ENCODE measurements around the gene SPTLC3.

Gene SPTLC3

GRCh38 chr20:13180986-13181889 lies 172.5 kb downstream of the SPTLC3 start:
- peaks cover 7% of the 10 kb centered on the region; the same call in 1 of the 2 replicates for H3K4me1 ChIP-seq (ENCODE audit: insufficient read depth, low read length)
- H3K27me3 ChIP-seq (ENCODE audit: insufficient read depth, low read length): no peaks in the 10 kb centered on the region
- H3K9me3 ChIP-seq (ENCODE audit: insufficient read depth, low read depth, low read length): no peaks in the 10 kb centered on the region
- H3K9ac ChIP-seq (ENCODE audit: low read depth, low read length): no peak overlapping the region
- no peaks in the 10 kb centered on the region for H3K36me3 ChIP-seq (ENCODE audit: insufficient read depth, low read depth, low read length)
- no peak overlapping the region for H3K4me3 ChIP-seq (ENCODE audit: low read length)
- H3K27ac ChIP-seq (ENCODE audit: low read length): no peak overlapping the region

DNA sequence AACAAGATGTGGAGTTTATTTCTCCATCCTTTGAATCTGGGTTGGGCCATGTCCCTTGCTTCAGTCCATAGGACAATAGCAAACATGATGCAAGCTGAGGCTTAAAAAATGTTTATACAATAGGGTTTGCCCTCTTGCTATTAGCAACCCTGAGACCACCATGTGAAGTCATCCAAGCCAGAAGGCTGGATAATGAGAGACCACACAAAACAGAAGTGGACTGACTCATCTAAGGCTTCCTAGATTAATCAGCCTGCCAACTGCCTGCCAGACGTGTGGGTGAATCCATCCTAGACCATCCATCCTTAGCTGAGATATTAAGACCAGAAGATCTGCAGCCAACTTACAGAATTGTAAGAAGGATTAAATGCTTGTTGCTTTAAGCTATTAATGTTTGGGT lies 174.2 kb downstream of the SPTLC3 start:
- peaks cover 15% of the 10 kb centered on the region; the same call in 1 of the 2 replicates for H3K4me1 ChIP-seq (ENCODE audit: insufficient read depth, low read length)
- H3K27ac ChIP-seq (ENCODE audit: low read length): no peak overlapping the region

GRCh38 chr20:13186043-13186774 lies 177.4 kb downstream of the SPTLC3 start:
- Histone ChIP-seq H3K9me3 (ENCODE audit: insufficient read depth, low read depth, low read length) (no peaks in the 10 kb centered on the region), H3K27me3 (ENCODE audit: insufficient read depth, low read length) (no peaks in the 10 kb centered on the region), H3K9ac (ENCODE audit: low read depth, low read length) (no peak overlapping the region; the same call in 1 of the 2 replicates), H3K4me1 (ENCODE audit: insufficient read depth, low read length) (peaks cover 15% of the 10 kb centered on the region; the same call in 1 of the 2 replicates), H3K36me3 (ENCODE audit: insufficient read depth, low read depth, low read length) (no peaks in the 10 kb centered on the region), H3K27ac (ENCODE audit: low read length) (no peak overlapping the region), H3K4me3 (ENCODE audit: low read length) (peak overlapping the region; percentile 5; the same call in 1 of the 2 replicates)

More for the DNA sequence above, 174.2 kb downstream of the SPTLC3 start:
- Histone ChIP-seq H3K9me3 (ENCODE audit: insufficient read depth, low read depth, low read length) (no peaks in the 10 kb centered on the region), H3K27me3 (ENCODE audit: insufficient read depth, low read length) (no peaks in the 10 kb centered on the region), H3K36me3 (ENCODE audit: insufficient read depth, low read depth, low read length) (no peaks in the 10 kb centered on the region), H3K9ac (ENCODE audit: low read depth, low read length) (no peak overlapping the region), H3K4me3 (ENCODE audit: low read length) (no peak overlapping the region)

- Histone ChIP-seq H3K27ac (ENCODE audit: low read length) (no peak overlapping the region), H3K9me3 (ENCODE audit: insufficient read depth, low read depth, low read length) (no peaks in the 10 kb centered on the region), H3K27me3 (ENCODE audit: insufficient read depth, low read length) (no peaks in the 10 kb centered on the region), H3K36me3 (ENCODE audit: insufficient read depth, low read depth, low read length) (no peaks in the 10 kb centered on the region), H3K4me3 (ENCODE audit: low read length) (no peak overlapping the region), H3K4me1 (ENCODE audit: insufficient read depth, low read length) (peaks cover 15% of the 10 kb centered on the region; the same call in 1 of the 2 replicates), H3K9ac (ENCODE audit: low read depth, low read length) (no peak overlapping the region)
These were observed 179.1 kb downstream of the SPTLC3 start for GRCh38 chr20:13187899-13188298.

DNA sequence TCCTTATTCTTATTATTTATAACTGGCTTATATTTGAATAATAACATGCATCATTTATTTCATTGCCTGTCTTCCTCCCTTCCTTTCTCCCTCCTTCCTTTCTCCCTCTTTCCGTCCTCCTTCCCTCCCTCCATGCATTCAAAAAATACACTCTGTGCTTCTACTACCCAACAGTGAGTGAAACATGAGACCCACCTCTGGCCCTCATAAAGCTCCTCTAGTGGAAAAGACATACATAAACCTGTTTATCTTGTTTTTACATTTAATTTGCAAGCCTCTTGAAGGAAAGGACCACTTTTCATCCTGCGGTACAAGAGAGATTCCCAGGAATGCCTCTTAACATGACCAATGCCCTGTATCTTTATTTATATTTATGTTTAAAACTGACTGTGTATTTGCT lies 190.5 kb downstream of the SPTLC3 start:
- H3K9ac ChIP-seq (ENCODE audit: low read depth, low read length): no peak overlapping the region
- no peak overlapping the region for H3K27ac ChIP-seq (ENCODE audit: low read length)
- H3K4me3 ChIP-seq (ENCODE audit: low read length): no peak overlapping the region
- H3K4me1 ChIP-seq (ENCODE audit: insufficient read depth, low read length): peaks cover 10% of the 10 kb centered on the region; the same call in 1 of the 2 replicates
- no peaks in the 10 kb centered on the region; the same call in 1 of the 2 replicates for H3K27me3 ChIP-seq (ENCODE audit: insufficient read depth, low read length)
- H3K36me3 ChIP-seq (ENCODE audit: insufficient read depth, low read depth, low read length): no peaks in the 10 kb centered on the region
- no peaks in the 10 kb centered on the region for H3K9me3 ChIP-seq (ENCODE audit: insufficient read depth, low read depth, low read length)

DNA sequence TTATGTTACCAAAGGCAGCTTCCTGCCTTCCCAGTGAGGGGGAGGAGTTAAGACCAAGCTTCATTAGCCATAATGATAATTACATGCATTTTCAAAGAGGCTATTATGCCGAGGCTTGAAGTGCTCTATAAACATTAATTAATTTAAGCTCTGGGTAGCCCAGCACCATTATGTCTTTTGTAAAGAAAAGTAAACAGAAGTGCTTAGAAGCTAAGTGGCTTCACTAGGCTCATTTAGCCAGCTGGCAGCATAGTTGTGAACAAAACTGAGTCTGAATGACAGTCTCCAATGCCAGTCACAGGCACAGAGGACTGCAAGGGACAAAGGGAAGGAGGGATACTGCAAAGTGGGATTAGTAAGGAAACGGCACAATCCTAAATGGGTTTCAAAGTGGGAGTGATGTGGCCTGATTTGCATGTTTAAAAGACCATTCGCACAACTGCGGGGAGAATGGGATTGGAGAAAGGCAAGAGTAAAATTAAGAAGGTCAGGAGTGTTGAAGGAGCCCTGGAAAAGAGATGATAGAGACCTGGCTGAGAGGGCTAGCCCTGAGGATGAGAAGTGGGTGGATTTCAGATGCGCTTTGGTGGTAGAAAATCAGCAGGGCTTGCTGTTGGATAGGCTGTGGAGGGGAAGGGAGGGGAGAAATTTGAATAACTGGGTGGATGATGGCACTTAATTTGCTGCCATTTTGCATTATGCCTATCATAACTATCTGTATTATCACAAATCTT lies 192.2 kb downstream of the SPTLC3 start:
- H3K9me3 ChIP-seq (ENCODE audit: insufficient read depth, low read depth, low read length): no peaks in the 10 kb centered on the region
- H3K27me3 ChIP-seq (ENCODE audit: insufficient read depth, low read length): no peaks in the 10 kb centered on the region; the same call in 1 of the 2 replicates
- no peak overlapping the region for H3K27ac ChIP-seq (ENCODE audit: low read length)
- 0 out of 2 replicates have a peak overlapping the region, but pooled peaks have one; percentile 12 for H3K4me3 ChIP-seq (ENCODE audit: low read length)
- peaks cover 10% of the 10 kb centered on the region; the same call in 1 of the 2 replicates for H3K4me1 ChIP-seq (ENCODE audit: insufficient read depth, low read length)
- H3K9ac ChIP-seq (ENCODE audit: low read depth, low read length): no peak overlapping the region
- no peaks in the 10 kb centered on the region for H3K36me3 ChIP-seq (ENCODE audit: insufficient read depth, low read depth, low read length)

DNA sequence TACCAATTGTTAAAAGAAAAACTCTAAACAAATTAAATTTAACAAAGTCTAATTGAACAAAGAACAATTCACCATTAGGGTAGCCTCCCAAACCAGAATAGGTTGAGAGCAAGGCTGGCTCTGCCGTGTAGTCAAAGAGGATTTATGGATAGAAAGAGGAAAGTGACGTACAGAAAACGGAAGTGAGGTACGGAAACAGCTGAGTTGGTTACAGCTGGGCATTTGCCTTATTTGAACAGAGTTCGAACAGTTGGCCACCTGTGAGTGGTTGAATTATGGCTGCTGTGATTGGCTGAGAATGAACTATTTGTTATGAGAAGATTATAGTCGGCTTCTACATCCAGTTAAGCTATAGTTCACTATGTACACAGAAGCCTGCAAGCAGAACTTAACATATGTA lies 193.8 kb downstream of the SPTLC3 start:
- no peaks in the 10 kb centered on the region; the same call in 1 of the 2 replicates for H3K27me3 ChIP-seq (ENCODE audit: insufficient read depth, low read length)
- no peak overlapping the region for H3K27ac ChIP-seq (ENCODE audit: low read length)
- peaks cover 10% of the 10 kb centered on the region; the same call in 1 of the 2 replicates for H3K4me1 ChIP-seq (ENCODE audit: insufficient read depth, low read length)

DNA sequence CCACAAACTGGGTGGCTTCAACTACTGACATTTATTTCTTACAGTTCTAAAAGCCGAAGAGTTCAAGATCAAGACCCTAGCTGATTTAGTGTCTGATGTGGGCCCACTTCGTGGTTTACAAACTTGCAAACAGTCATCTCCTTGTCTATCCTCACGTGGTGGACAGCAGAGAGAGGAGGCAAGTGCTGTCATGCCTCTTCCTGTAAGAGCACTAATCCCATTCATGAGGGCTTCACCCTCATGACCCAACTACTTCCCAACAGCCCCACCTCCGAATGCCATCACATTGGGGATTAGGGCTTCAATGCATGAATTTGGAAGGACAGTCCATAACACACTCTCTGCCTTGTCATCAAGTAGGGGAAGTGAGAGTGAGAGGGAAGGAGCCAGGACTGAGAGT lies 196.7 kb downstream of the SPTLC3 start:
- Histone ChIP-seq H3K27ac (ENCODE audit: low read length) (no peak overlapping the region), H3K4me1 (ENCODE audit: insufficient read depth, low read length) (no peaks in the 10 kb centered on the region; the same call in 1 of the 2 replicates), H3K27me3 (ENCODE audit: insufficient read depth, low read length) (no peaks in the 10 kb centered on the region)

More for the DNA sequence above, 193.8 kb downstream of the SPTLC3 start:
- no peaks in the 10 kb centered on the region for H3K9me3 ChIP-seq (ENCODE audit: insufficient read depth, low read depth, low read length)
- H3K36me3 ChIP-seq (ENCODE audit: insufficient read depth, low read depth, low read length): no peaks in the 10 kb centered on the region
- H3K9ac ChIP-seq (ENCODE audit: low read depth, low read length): no peak overlapping the region
- no peak overlapping the region for H3K4me3 ChIP-seq (ENCODE audit: low read length)

DNA sequence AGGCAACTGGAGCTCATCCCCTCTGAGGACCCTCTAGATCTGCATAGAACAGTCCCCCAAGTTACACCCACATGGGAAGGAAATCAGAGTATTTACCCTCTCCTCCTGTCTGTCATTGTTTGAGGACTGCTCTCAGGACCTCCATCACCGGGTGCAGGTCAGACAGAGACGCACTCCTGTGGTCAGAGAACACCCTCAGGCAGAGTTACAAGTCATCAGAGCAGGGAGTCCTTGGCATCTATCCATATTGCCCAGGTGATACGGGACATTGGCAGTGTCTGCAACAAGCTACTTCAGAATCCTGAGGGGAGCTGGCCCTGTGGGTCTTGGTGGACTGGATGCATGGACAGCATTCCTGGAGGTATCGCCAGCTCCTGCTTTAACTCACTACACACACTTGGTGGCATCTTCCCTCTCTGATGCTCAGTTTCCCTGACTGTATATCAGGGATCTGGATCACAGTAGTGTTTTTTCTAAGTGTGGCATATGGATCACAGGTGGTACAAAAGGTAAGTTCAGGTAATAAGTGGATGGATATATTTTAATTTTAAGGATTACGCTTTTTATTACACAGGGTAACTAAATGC lies 197.2 kb downstream of the SPTLC3 start:
- no peaks in the 10 kb centered on the region for H3K9me3 ChIP-seq (ENCODE audit: insufficient read depth, low read depth, low read length)
- no peak overlapping the region for H3K9ac ChIP-seq (ENCODE audit: low read depth, low read length)
- no peak overlapping the region for H3K27ac ChIP-seq (ENCODE audit: low read length)
- no peak overlapping the region for H3K4me3 ChIP-seq (ENCODE audit: low read length)
- no peaks in the 10 kb centered on the region; the same call in 1 of the 2 replicates for H3K4me1 ChIP-seq (ENCODE audit: insufficient read depth, low read length)
- no peaks in the 10 kb centered on the region for H3K27me3 ChIP-seq (ENCODE audit: insufficient read depth, low read length)
- H3K36me3 ChIP-seq (ENCODE audit: insufficient read depth, low read depth, low read length): no peaks in the 10 kb centered on the region

More for the DNA sequence above, 196.7 kb downstream of the SPTLC3 start:
- Histone ChIP-seq H3K4me3 (ENCODE audit: low read length) (no peak overlapping the region), H3K9me3 (ENCODE audit: insufficient read depth, low read depth, low read length) (no peaks in the 10 kb centered on the region), H3K9ac (ENCODE audit: low read depth, low read length) (no peak overlapping the region), H3K36me3 (ENCODE audit: insufficient read depth, low read depth, low read length) (no peaks in the 10 kb centered on the region)

DNA sequence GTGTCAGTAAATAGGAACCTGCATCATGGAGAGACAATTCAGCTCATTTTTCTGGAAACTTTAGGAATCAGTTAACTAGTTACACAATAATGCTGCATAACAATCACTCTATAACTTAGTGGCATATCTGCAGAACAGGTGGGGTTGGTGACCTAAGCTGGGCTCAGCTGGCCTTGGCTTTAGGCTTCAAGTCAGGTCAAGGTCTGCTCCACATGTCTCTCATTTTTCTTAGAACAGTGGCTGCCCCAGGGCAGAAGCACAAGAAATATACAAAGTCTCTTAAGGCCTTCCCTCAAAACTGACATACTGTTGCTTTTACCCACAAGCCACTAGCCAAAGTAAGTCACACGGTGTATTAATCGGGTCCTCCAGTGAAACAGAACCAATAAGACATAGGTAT lies 198.2 kb downstream of the SPTLC3 start:
- Histone ChIP-seq H3K9ac (ENCODE audit: low read depth, low read length) (no peak overlapping the region), H3K9me3 (ENCODE audit: insufficient read depth, low read depth, low read length) (no peaks in the 10 kb centered on the region), H3K36me3 (ENCODE audit: insufficient read depth, low read depth, low read length) (no peaks in the 10 kb centered on the region), H3K27me3 (ENCODE audit: insufficient read depth, low read length) (no peaks in the 10 kb centered on the region), H3K4me3 (ENCODE audit: low read length) (no peak overlapping the region), H3K27ac (ENCODE audit: low read length) (no peak overlapping the region), H3K4me1 (ENCODE audit: insufficient read depth, low read length) (no peaks in the 10 kb centered on the region)

Data from iPS-20b (cell line).